NOMO-1 treated with dmso at 0.1 percent for 144 hours (cell line): ENCODE results near the gene PRR16.
"Not testable (repeated sequence)": the region's sequence is repeated elsewhere in the genome, so short reads cannot be mapped to it uniquely, and the experiment has no call there.

Experiments used
- DNase-seq: peaks from one replicate; lab custom pipeline; 2025; ENCODE audit not compliant: unreplicated experiment; lab: John Stamatoyannopoulos, UW

PRR16 gene

GRCh38 chr5:120632430-120632829, 168.3 kb downstream of the PRR16 start:
- DNase-seq = no peak

GRCh38 chr5:120638449-120638848, 174.3 kb downstream of the PRR16 start:
- no peak for DNase-seq

GRCh38 chr5:120640778-120641177, 176.7 kb downstream of the PRR16 start:
- no peak for DNase-seq

- no peak for DNase-seq
Measured at GRCh38 chr5:120644516-120644915, 180.4 kb downstream of the PRR16 start.

- DNase-seq = no peak
Measured at GRCh38 chr5:120655828-120656435, 191.8 kb downstream of the PRR16 start.

- no peak for DNase-seq
Measured at GRCh38 chr5:120657104-120657503, 193.0 kb downstream of the PRR16 start.

GRCh38 chr5:120677481-120677880, 213.4 kb downstream of the PRR16 start:
- peak; percentile 8 for DNase-seq

- no peak for DNase-seq
Measured at GRCh38 chr5:120678279-120678678, 214.2 kb downstream of the PRR16 start.

- DNase-seq = no peak
Measured at GRCh38 chr5:120682851-120683250, 218.8 kb downstream of the PRR16 start.

GRCh38 chr5:120683580-120683979, 219.5 kb downstream of the PRR16 start:
- DNase-seq = no peak

GRCh38 chr5:120684213-120684612, 220.1 kb downstream of the PRR16 start:
- no peak for DNase-seq

GRCh38 chr5:120684749-120685415, 220.8 kb downstream of the PRR16 start:
- no peak for DNase-seq

GRCh38 chr5:120690621-120691407, 226.7 kb downstream of the PRR16 start:
- DNase-seq = no peak

GRCh38 chr5:120692325-120692724, 228.2 kb downstream of the PRR16 start:
- no peak for DNase-seq

GRCh38 chr5:120695368-120695880, 231.3 kb downstream of the PRR16 start:
- no peak for DNase-seq

- DNase-seq = no peak
Measured at GRCh38 chr5:120697147-120697546, 233.0 kb downstream of the PRR16 start.

GRCh38 chr5:120697670-120698327, 233.7 kb downstream of the PRR16 start:
- DNase-seq = not testable (repeated sequence)

- not testable (repeated sequence) for DNase-seq
Measured at GRCh38 chr5:120700653-120701052, 236.6 kb downstream of the PRR16 start.

GRCh38 chr5:120702817-120703538, 238.9 kb downstream of the PRR16 start:
- DNase-seq = not testable (repeated sequence)

GRCh38 chr5:120703918-120704587, 240.0 kb downstream of the PRR16 start:
- DNase-seq = no peak
